Nephron (organoid): ENCODE results near the gene LDAH.

Source experiments
- H3K27ac Mint-ChIP-seq, 3 experiments: 2 replicates each; pipeline ENCODE4 v1.8.0; 2020; ENCODE audit warnings: mixed read lengths in 3 of 3, mild to moderate bottlenecking in 2 of 3, moderate library complexity in 1 of 3
- H3K27me3 Mint-ChIP-seq: 2 replicates; pipeline ENCODE4 v1.8.0; 2021; ENCODE audit warnings: low read depth, mild to moderate bottlenecking, moderate library complexity, mixed read lengths
- H3K36me3 Mint-ChIP-seq: 2 replicates; pipeline ENCODE4 v1.8.0; 2020; ENCODE audit warnings: low read depth, mixed read lengths
- H3K4me1 Mint-ChIP-seq: 2 replicates; pipeline ENCODE4 v1.8.0; 2020; ENCODE audit warnings: mixed read lengths
- H3K4me3 Mint-ChIP-seq, 3 experiments: 2 replicates each; pipeline ENCODE4 v1.8.0; 2020; ENCODE audit warnings: mild to moderate bottlenecking in 3 of 3, mixed read lengths in 3 of 3, moderate library complexity in 2 of 3
- H3K9me3 Mint-ChIP-seq: 2 replicates; pipeline ENCODE4 v1.8.0; 2020; ENCODE audit warnings: mixed read lengths
- TF ChIP-seq, protein P1 (sequence below), 3 experiments: fragments of 200-600 bp; sonication (generic); IDR thresholded peaks; one replicate each; pipeline ENCODE4 v1.5.0; 2021; ENCODE audit warnings: antibody characterized with exemption in 3 of 3; ENCODE audit not compliant: unreplicated experiment in 3 of 3

The LDAH gene

DNA sequence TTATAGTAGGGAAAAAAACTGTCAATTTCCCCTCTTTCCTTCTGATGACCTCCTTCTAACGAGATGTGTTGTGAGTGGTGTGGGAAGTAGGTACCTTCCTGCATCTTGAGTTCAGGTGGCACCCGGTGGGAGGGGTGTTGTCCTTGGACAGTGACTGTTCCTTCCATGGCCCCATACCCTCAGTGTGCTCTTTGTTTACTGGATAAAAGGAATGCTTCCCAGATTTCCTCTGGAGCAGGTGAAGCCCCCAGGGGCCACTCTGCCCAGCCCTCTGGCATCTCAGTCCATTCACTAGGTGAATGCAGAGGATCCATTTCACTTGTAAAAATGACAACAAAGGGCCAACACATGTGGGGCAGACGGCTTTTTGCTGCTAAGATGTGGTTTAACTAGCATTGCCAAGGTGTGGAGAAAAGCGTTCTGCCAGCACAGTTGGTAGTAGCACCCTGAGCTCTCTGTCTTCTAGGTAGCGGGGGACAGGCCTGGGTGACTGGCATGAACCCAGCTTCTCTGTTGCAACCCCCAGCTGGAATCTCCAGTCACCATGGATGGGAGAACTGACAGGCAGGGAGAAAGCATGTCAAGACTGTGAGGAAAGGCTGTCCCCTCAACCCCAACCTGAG is 149.1 kb downstream of the LDAH start:
- TF ChIP-seq, protein P1, sequence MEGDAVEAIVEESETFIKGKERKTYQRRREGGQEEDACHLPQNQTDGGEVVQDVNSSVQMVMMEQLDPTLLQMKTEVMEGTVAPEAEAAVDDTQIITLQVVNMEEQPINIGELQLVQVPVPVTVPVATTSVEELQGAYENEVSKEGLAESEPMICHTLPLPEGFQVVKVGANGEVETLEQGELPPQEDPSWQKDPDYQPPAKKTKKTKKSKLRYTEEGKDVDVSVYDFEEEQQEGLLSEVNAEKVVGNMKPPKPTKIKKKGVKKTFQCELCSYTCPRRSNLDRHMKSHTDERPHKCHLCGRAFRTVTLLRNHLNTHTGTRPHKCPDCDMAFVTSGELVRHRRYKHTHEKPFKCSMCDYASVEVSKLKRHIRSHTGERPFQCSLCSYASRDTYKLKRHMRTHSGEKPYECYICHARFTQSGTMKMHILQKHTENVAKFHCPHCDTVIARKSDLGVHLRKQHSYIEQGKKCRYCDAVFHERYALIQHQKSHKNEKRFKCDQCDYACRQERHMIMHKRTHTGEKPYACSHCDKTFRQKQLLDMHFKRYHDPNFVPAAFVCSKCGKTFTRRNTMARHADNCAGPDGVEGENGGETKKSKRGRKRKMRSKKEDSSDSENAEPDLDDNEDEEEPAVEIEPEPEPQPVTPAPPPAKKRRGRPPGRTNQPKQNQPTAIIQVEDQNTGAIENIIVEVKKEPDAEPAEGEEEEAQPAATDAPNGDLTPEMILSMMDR (IDR thresholded peaks at IDR 0.05; ENCODE audit: unreplicated experiment in 3 of 3), result no peak
- Mint-ChIP-seq H3K4me3 (peak overlapping the region in 1 of 3 experiments; percentile 34), H3K4me1 (peaks cover 19% of the 10 kb centered on the region), H3K9me3 (no peaks in the 10 kb centered on the region), H3K27me3 (peaks cover 71% of the 10 kb centered on the region), H3K27ac (no peak overlapping the region), H3K36me3 (no peaks in the 10 kb centered on the region)

DNA sequence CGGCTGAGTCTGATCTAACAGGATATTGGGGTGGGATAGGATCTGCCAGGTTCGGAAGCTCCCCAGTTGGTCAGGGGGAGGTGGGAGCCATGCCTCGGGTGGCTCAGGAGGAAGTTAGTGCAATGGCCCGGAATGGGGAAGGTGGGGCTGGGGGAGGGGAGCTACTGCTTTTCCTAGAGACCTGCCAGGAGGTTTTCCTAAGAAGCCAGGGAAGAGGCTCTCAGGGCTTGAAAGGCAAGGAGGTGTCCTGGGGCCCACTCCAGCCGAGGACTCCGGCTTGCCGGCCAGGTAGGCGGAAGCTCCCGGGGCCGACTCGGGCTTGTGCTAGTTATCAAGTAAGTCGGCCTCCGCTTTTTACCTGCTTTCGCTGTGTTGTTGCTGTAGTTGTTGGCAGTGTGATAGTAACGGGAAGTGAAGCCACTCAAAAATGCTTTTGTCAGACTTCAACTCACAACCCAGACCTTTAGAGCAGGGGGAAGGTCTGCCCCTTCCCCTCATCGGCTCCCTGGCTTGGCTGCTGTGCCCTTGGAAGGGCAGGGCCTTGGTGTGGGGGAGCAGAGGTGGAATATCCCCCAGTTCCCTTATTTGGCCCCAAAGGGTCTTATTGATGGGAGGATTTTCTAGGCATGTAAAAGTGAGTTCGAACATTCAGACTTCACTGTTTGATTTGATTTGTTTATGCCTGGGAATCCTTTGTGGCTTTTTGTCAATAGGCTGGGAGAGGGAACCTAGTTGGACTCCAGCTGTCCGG is 150.5 kb downstream of the LDAH start:
- H3K36me3 Mint-ChIP-seq, result no peaks in the 10 kb centered on the region
- peaks cover 85% of the 10 kb centered on the region for H3K27me3 Mint-ChIP-seq
- H3K4me3 Mint-ChIP-seq, result peak overlapping the region in 2 of 3 experiments; percentile 48 to 53
- no peak overlapping the region for H3K27ac Mint-ChIP-seq
- peaks cover 14% of the 10 kb centered on the region for H3K4me1 Mint-ChIP-seq
- H3K9me3 Mint-ChIP-seq, result no peaks in the 10 kb centered on the region
- TF ChIP-seq, protein P1 (IDR thresholded peaks at IDR 0.05; ENCODE audit: unreplicated experiment in 3 of 3), result no peak

DNA sequence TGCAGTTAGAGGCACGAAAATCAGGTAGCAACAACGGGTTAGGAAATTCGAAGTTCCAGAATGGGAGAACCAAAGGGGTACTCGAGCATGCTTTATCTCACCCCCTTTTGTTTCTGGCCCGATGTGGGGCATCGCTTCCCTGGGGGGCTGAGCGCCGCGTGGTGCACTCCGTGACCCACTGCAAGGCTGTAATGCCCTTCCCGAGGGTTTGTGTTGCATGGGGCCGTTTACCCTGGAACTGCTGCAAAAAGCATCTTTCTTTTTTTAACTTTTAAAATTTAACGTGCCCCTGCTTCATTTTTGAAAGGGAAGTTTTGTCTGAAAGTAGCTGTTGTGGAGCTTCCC is 151.2 kb downstream of the LDAH start:
- peaks cover 14% of the 10 kb centered on the region for H3K4me1 Mint-ChIP-seq
- H3K4me3 Mint-ChIP-seq, result no peak overlapping the region
- no peaks in the 10 kb centered on the region for H3K9me3 Mint-ChIP-seq
- no peaks in the 10 kb centered on the region for H3K36me3 Mint-ChIP-seq
- peaks cover 88% of the 10 kb centered on the region for H3K27me3 Mint-ChIP-seq
- no peak overlapping the region for H3K27ac Mint-ChIP-seq
- TF ChIP-seq, protein P1 (IDR thresholded peaks at IDR 0.05; ENCODE audit: unreplicated experiment in 3 of 3), result no peak

DNA sequence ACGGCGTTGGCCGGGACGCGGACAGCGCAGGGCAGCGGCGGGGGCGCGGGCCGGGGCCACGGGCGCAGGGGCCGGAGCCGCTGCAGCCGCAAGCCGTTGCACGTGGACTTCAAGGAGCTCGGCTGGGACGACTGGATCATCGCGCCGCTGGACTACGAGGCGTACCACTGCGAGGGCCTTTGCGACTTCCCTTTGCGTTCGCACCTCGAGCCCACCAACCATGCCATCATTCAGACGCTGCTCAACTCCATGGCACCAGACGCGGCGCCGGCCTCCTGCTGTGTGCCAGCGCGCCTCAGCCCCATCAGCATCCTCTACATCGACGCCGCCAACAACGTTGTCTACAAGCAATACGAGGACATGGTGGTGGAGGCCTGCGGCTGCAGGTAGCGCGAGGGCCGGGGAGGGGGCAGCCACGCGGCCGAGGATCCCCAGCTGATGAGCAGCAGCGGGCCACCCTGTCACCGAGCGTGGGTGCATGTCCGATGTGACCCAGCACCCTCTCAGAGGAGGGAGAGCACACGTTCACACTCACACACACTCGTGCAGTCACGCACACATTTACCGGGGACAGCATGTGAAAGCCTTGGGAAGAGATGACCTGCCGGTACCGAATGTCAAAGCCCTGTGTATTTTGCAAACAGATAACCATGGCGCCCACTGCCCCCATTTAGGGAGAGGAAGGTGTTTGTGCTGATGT is 151.7 kb downstream of the LDAH start:
- TF ChIP-seq, protein P1 (IDR thresholded peaks at IDR 0.05; ENCODE audit: unreplicated experiment in 3 of 3), result no peak
- peaks cover 94% of the 10 kb centered on the region for H3K27me3 Mint-ChIP-seq
- H3K4me3 Mint-ChIP-seq, result peak overlapping the region in 1 of 3 experiments; percentile 37
- H3K27ac Mint-ChIP-seq, result no peak overlapping the region
- H3K4me1 Mint-ChIP-seq, result peaks cover 14% of the 10 kb centered on the region
- H3K9me3 Mint-ChIP-seq, result no peaks in the 10 kb centered on the region
- no peaks in the 10 kb centered on the region for H3K36me3 Mint-ChIP-seq

DNA sequence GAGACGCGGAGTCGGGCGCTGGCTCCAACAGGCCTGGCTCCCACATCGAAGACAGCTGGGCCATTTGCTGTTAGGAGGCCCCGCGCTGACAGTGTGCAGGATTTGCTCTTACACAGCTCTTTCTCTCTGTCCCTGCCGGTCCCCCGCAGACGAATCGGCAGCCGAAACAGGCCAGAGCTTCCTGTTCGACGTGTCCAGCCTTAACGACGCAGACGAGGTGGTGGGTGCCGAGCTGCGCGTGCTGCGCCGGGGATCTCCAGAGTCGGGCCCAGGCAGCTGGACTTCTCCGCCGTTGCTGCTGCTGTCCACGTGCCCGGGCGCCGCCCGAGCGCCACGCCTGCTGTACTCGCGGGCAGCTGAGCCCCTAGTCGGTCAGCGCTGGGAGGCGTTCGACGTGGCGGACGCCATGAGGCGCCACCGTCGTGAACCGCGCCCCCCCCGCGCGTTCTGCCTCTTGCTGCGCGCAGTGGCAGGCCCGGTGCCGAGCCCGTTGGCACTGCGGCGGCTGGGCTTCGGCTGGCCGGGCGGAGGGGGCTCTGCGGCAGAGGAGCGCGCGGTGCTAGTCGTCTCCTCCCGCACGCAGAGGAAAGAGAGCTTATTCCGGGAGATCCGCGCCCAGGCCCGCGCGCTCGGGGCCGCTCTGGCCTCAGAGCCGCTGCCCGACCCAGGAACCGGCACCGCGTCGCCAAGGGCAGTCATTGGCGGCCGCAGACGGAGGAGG is 152.4 kb downstream of the LDAH start:
- H3K4me1 Mint-ChIP-seq, result peaks cover 15% of the 10 kb centered on the region
- H3K27me3 Mint-ChIP-seq, result peaks cover 96% of the 10 kb centered on the region
- no peaks in the 10 kb centered on the region for H3K9me3 Mint-ChIP-seq
- H3K27ac Mint-ChIP-seq, result no peak overlapping the region
- peak overlapping the region in 1 of 3 experiments; percentile 11 for H3K4me3 Mint-ChIP-seq
- TF ChIP-seq, protein P1 (IDR thresholded peaks at IDR 0.05; ENCODE audit: unreplicated experiment in 3 of 3), result no peak
- H3K36me3 Mint-ChIP-seq, result no peaks in the 10 kb centered on the region
